T-helper 1 cell treated with Interleukin-12 subunit alpha and Interleukin-12 subunit beta and Interleukin-4 antibody, amounts not matched to agents 30 μg/mL and 1 μg/mL, for 36 hours (primary cell): ENCODE results near the gene GPR27.

Source experiments
- H3K27ac Mint-ChIP-seq: one replicate; pipeline ENCODE4 v1.8.0; 2021; ENCODE audit warnings: mild to moderate bottlenecking, mixed read lengths
- H3K27me3 Mint-ChIP-seq: one replicate; pipeline ENCODE4 v1.8.0; 2021; ENCODE audit warnings: low read depth, mixed read lengths
- H3K36me3 Mint-ChIP-seq: one replicate; pipeline ENCODE4 v1.8.0; 2021; ENCODE audit warnings: low read depth, mixed read lengths
- H3K4me1 Mint-ChIP-seq: one replicate; pipeline ENCODE4 v1.8.0; 2021; ENCODE audit warnings: low read depth, mixed read lengths
- H3K4me3 Mint-ChIP-seq: one replicate; pipeline ENCODE4 v1.8.0; 2021; ENCODE audit warnings: mild to moderate bottlenecking, moderate library complexity, mixed read lengths
- H3K9me3 Mint-ChIP-seq: one replicate; pipeline ENCODE4 v1.8.0; 2021; ENCODE audit warnings: mixed read lengths

Gene GPR27

DNA sequence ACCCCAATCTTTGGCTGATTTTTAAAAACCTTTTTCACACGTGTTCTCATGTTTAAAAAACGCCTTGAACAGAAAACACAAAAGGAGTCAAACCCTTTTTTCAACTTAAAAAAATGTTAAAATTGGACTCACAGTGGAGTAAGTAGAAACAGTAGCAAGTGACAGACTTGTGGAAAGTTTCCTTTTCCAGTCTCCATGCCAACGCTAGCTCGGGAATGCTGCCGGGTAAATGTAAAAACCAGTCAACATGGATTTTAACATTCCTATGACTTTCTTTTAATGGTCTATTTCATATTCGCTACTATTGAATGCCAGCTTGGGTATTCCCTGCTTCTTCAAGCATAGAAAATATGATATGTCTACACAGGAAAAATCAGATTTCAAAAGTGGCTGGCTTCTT, 32.9 kb downstream of the GPR27 start:
- Mint-ChIP-seq H3K9me3 (no peaks in the 10 kb centered on the region), H3K4me3 (no peak overlapping the region), H3K4me1 (peaks cover 10% of the 10 kb centered on the region), H3K27ac (no peak overlapping the region), H3K36me3 (peaks cover 2% of the 10 kb centered on the region), H3K27me3 (peaks cover 68% of the 10 kb centered on the region)

GRCh38 chr3:71787851-71788405, 34.3 kb downstream of the GPR27 start:
- H3K27ac Mint-ChIP-seq, result no peak overlapping the region
- H3K4me1 Mint-ChIP-seq, result peaks cover 10% of the 10 kb centered on the region
- H3K9me3 Mint-ChIP-seq, result no peaks in the 10 kb centered on the region
- H3K4me3 Mint-ChIP-seq, result no peak overlapping the region
- peaks cover 2% of the 10 kb centered on the region for H3K36me3 Mint-ChIP-seq
- peaks cover 62% of the 10 kb centered on the region for H3K27me3 Mint-ChIP-seq

DNA sequence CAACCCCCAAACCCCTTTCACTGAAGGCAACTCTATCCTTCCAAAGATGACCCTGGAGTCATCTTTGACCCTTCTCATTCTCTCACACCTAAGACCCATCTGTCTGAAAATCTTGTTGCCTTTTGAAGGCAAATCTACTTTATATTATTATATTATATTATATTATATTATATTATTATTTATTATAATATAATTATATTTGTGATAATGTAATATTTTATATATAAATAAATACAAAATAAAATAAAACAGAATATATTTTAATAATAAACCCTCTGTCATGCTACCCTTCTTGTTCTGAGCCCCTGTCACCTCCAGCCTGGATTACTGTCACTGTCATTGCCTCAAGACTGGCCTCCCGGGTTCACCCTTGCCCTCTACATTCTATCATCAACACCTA, 36.3 kb downstream of the GPR27 start:
- H3K4me1 Mint-ChIP-seq, result peaks cover 5% of the 10 kb centered on the region
- no peaks in the 10 kb centered on the region for H3K9me3 Mint-ChIP-seq
- no peak overlapping the region for H3K4me3 Mint-ChIP-seq
- peaks cover 57% of the 10 kb centered on the region for H3K27me3 Mint-ChIP-seq
- no peak overlapping the region for H3K27ac Mint-ChIP-seq
- H3K36me3 Mint-ChIP-seq, result no peaks in the 10 kb centered on the region

GRCh38 chr3:71791634-71792033, 38.0 kb downstream of the GPR27 start:
- Mint-ChIP-seq H3K27me3 (peaks cover 54% of the 10 kb centered on the region), H3K36me3 (no peaks in the 10 kb centered on the region), H3K4me3 (no peak overlapping the region), H3K27ac (no peak overlapping the region), H3K4me1 (peaks cover 4% of the 10 kb centered on the region), H3K9me3 (no peaks in the 10 kb centered on the region)

- Mint-ChIP-seq H3K4me3 (no peak overlapping the region), H3K27ac (no peak overlapping the region), H3K9me3 (no peaks in the 10 kb centered on the region), H3K27me3 (peaks cover 54% of the 10 kb centered on the region), H3K36me3 (no peaks in the 10 kb centered on the region), H3K4me1 (peaks cover 4% of the 10 kb centered on the region)
Observed at GRCh38 chr3:71796290-71796689, 42.6 kb downstream of the GPR27 start.

GRCh38 chr3:71797455-71797854, 43.8 kb downstream of the GPR27 start:
- Mint-ChIP-seq H3K9me3 (no peaks in the 10 kb centered on the region), H3K27ac (no peak overlapping the region), H3K4me3 (no peak overlapping the region), H3K27me3 (peaks cover 55% of the 10 kb centered on the region), H3K4me1 (peaks cover 4% of the 10 kb centered on the region), H3K36me3 (no peaks in the 10 kb centered on the region)

- H3K27me3 Mint-ChIP-seq, result peaks cover 44% of the 10 kb centered on the region
- no peaks in the 10 kb centered on the region for H3K36me3 Mint-ChIP-seq
- peaks cover 4% of the 10 kb centered on the region for H3K4me1 Mint-ChIP-seq
- no peaks in the 10 kb centered on the region for H3K9me3 Mint-ChIP-seq
- H3K27ac Mint-ChIP-seq, result no peak overlapping the region
- no peak overlapping the region for H3K4me3 Mint-ChIP-seq
Observed at GRCh38 chr3:71800023-71800422, 46.4 kb downstream of the GPR27 start.

GRCh38 chr3:71801986-71802385, 48.3 kb downstream of the GPR27 start:
- Mint-ChIP-seq H3K9me3 (no peaks in the 10 kb centered on the region), H3K4me3 (no peak overlapping the region), H3K27me3 (peaks cover 31% of the 10 kb centered on the region), H3K4me1 (no peaks in the 10 kb centered on the region), H3K36me3 (no peaks in the 10 kb centered on the region), H3K27ac (no peak overlapping the region)

DNA sequence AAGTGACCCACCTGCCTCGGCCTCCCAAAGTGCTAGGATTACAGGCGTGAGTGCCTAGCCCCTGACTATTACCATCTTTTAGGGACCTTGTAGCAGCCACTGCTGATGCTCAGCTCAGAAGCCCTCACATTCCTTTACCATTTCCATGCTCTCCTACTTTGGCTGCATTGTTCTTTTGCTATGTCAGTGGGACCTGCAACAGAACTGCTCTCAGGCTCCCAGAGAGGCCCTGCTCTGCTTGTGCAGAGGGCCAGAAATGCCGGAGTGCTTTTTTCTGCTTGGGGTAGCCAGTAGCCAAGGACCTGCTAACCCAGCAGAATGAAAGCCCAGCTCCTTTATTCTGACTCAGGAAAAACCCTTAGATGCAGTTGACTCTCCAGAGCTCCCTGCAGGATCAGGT, 49.6 kb downstream of the GPR27 start:
- Mint-ChIP-seq H3K27me3 (peaks cover 26% of the 10 kb centered on the region), H3K4me3 (no peak overlapping the region), H3K27ac (no peak overlapping the region), H3K9me3 (no peaks in the 10 kb centered on the region), H3K36me3 (no peaks in the 10 kb centered on the region), H3K4me1 (no peaks in the 10 kb centered on the region)

- no peak overlapping the region for H3K4me3 Mint-ChIP-seq
- H3K27ac Mint-ChIP-seq, result no peak overlapping the region
- H3K27me3 Mint-ChIP-seq, result peaks cover 12% of the 10 kb centered on the region
- no peaks in the 10 kb centered on the region for H3K4me1 Mint-ChIP-seq
- no peaks in the 10 kb centered on the region for H3K36me3 Mint-ChIP-seq
- no peaks in the 10 kb centered on the region for H3K9me3 Mint-ChIP-seq
Observed at GRCh38 chr3:71805199-71805598, 51.5 kb downstream of the GPR27 start.

DNA sequence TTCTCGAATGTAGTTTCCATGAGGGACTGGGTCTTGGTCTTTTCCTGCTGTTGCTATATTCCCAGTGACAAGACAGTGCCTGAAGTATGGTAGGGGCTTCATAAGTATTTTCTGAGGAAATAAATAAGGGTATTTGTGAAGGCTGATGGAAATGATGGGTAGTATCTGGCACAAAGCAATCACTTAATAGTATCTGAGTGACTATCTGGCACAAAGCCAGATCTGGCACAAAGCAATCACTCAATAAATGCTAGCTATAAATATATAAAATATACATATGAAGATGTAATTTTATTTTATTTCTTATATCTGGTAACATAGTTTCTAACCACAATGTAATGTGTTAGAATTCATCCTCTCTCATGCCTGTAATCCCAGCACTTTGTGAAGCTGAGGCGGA, 52.0 kb downstream of the GPR27 start:
- Mint-ChIP-seq H3K9me3 (no peaks in the 10 kb centered on the region), H3K4me3 (no peak overlapping the region), H3K4me1 (no peaks in the 10 kb centered on the region), H3K27me3 (peaks cover 10% of the 10 kb centered on the region), H3K27ac (no peak overlapping the region), H3K36me3 (no peaks in the 10 kb centered on the region)
